Hair follicle dermal papilla cell (primary cell): ENCODE data around the gene ITPA. TPM values are rescaled to one million over a fixed set of nuclear protein-coding genes. Genes with fewer than 3 reads are reported as not detected.

Source experiments
- total RNA-seq: library from RNA; depleted of rRNA; stranded (reverse); fragments of >200 nt; gene quantifications from 2 replicates; pipeline ENCODE4 v1.2.3, GENCODE V29; 2012

The ITPA gene
- total RNA-seq: 20.1 and 35.9 TPM in 2 replicates

DNA sequence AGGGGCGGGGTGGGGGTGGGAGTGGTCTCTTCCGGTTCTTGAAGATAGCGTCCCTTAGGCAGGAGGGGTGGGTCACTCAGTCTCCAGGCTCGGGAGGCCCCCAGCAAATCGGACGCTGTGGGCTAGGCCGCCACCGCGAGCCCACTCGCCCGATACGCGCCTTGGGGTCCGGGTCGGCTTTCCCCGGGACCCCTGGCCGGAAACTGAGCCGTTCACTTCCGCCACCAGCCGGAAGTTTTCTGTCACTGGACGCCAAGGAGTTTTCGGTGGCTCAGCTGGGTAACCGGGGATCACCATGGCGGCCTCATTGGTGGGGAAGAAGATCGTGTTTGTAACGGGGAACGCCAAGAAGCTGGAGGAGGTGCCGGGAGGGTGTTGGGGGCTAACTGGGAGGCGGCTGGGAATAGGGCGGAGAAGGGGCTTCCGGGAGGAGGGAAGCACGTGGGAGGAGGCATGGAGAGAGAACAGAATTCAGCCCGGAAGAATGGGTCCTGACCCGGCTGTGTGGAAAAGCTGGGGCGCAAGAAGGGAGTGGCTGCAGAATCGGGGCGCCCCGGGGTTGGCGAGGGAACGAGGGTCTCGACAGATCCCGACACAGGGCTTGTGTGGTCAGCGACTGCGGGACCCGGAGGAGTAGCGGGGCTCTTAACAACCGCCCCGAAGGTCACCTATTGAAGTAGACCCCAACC lies at the start of gene ITPA:
ITPA (plus strand) TSS at position 242 of the 689 bp plus-strand sequence; CDS start at position 296, 54 bp downstream.

GRCh38 chr20:3172933-3173609 lies 36.2 kb upstream of the ITPA start, which contains the start of gene LZTS3:
Gene LZTS3 (minus strand): TSS chr20:3173549. CDS start chr20:3167163, 6,386 bp downstream.

GRCh38 chr20:3204124-3204794 lies 5.0 kb upstream of the ITPA start, which contains the start of gene DDRGK1:
Gene DDRGK1 (minus strand): TSS chr20:3204682. CDS start chr20:3204627, 55 bp downstream.

DNA sequence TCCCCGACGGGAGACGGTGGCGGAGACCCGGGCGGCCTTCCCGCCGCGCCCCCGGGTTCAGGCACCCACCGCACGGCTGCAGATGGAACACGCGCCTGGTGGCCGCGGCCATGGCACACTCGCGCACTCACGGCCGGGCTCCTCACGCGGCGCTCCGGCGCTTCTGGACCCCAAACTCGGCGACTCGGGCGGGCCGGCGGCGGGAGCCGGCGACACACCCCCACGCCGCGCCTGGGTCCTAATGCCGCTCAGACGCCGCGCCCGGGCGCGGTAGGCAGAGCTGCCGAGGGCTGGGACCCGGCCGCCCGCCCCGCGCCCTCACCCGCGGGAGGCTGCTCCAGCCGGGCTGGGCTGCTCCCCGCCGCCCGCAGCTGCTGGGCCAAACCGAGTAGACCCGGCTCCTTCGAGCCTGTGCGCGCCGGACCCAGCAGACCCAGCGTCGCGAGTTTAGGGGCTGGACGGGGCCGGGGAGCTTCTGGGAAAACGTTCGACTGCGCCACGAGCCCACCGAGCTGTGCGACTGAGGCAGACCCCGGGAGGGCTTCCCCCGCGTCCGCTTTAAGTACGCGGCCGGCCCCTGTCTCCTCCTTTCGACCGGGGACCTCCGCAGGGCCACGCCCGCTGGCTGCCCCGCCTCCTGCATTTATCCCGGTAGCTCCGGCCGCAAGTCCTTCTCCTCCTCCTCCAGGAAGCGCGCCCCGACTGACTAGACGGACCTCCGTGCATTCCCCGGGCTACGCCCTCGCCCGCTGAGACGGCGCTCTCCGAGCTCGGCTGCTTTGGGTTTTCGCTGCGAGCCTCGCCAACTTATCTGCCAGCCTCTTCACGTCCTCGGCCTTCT lies 29.9 kb downstream of the ITPA start, which contains the start of gene SLC4A11:
SLC4A11 (minus strand) TSS at position 165 of the 841 bp plus-strand sequence; CDS start at position 112, 53 bp downstream.

Other genes with a start within 250 kb of the ITPA start
- 0.49 TPM in 1 of 2 replicates, not detected in the other for gene GNRH2, start 165.9 kb upstream of the ITPA start, total RNA-seq
- gene MRPS26, start 163.4 kb upstream of the ITPA start, total RNA-seq: 15.3 and 20.4 TPM in 2 replicates
- not detected in 2 replicates for gene OXT, start 137.9 kb upstream of the ITPA start, total RNA-seq
- gene AVP, start 124.8 kb upstream of the ITPA start, total RNA-seq: not detected in 2 replicates
- 15.2 and 16.4 TPM in 2 replicates for gene FASTKD5, start 49.6 kb upstream of the ITPA start, total RNA-seq
- 6.2 and 6.6 TPM in 2 replicates for gene UBOX5, start 49.6 kb upstream of the ITPA start, total RNA-seq
- 6.8 and 8.7 TPM in 2 replicates for gene LZTS3, start 35.9 kb upstream of the ITPA start, total RNA-seq
- 17.4 and 17.7 TPM in 2 replicates for gene DDRGK1, start 4.8 kb upstream of the ITPA start, total RNA-seq
- 1.3 and 1.9 TPM in 2 replicates for gene SLC4A11, start 29.7 kb downstream of the ITPA start, total RNA-seq
- gene DNAAF9, start 198.2 kb downstream of the ITPA start, total RNA-seq: 18.5 and 24.2 TPM in 2 replicates